ENCODE measurements around the gene ZNF446.

- TF ChIP-seq CTCF (conservative IDR thresholded peaks at IDR 0.05 in 1 of 2, IDR thresholded peaks at IDR 0.05 in 1 of 2; ENCODE audit: extremely low read depth in 1 of 2, insufficient read depth in 1 of 2, low read depth in 1 of 2, low read length in 2 of 2) = no peak
- TF ChIP-seq EZH2 (IDR thresholded peaks at IDR 0.05; ENCODE audit: borderline replicate concordance, low read length) = no peak
Measured at GRCh38 chr19:58477130-58477529, 978 bp downstream of the ZNF446 start.

Measured in mammary epithelial cell (primary cell).